ENCODE measurements around the gene INO80. TPM values are rescaled to one million over a fixed set of nuclear protein-coding genes. Genes with fewer than 3 reads are reported as not detected.
A peak's percentile ranks its signal among the peaks of the same experiment; 100 is the strongest.

Gene INO80
- total RNA-seq, 1 donor from 2014 or later: 23.5 TPM

- Histone ChIP-seq H3K9me3 (ENCODE audit: control insufficient read depth in 3 of 3, low read length in 3 of 3) (no peaks in the 10 kb centered on the region), H3K9ac (ENCODE audit: low read depth in 1 of 3, low read length in 3 of 3) (peak overlapping the region in 2 of 3 donors; percentile 68 to 77), H3K36me3 (ENCODE audit: control insufficient read depth in 3 of 3, insufficient read depth in 3 of 3, low read length in 3 of 3) (peaks cover 0 to 10% (median 4%) of the 10 kb centered on the region in 3 donors), H3K4me3 (ENCODE audit: low read length in 3 of 3) (peak overlapping the region; percentile 70 to 78 (median 77)), H3K4me1 (ENCODE audit: control insufficient read depth in 3 of 3, insufficient read depth in 3 of 3, low read length in 3 of 3) (peaks cover 35 to 70% (median 56%) of the 10 kb centered on the region in 3 donors), H3K27me3 (ENCODE audit: control insufficient read depth in 3 of 3, insufficient read depth in 3 of 3, low read length in 3 of 3) (peaks cover 63 to 70% (median 64%) of the 10 kb centered on the region in 3 donors), H3K27ac (ENCODE audit: low read depth, low read length) (peak overlapping the region; percentile 71)
These were observed 185.4 kb downstream of the INO80 start for GRCh38 chr15:40930430-40931299.

- Histone ChIP-seq H3K9me3 (ENCODE audit: control insufficient read depth in 3 of 3, low read length in 3 of 3) (no peaks in the 10 kb centered on the region), H3K27me3 (ENCODE audit: control insufficient read depth in 3 of 3, insufficient read depth in 3 of 3, low read length in 3 of 3) (peaks cover 68 to 71% (median 69%) of the 10 kb centered on the region in 3 donors), H3K4me3 (ENCODE audit: low read length in 3 of 3) (peak overlapping the region; percentile 70 to 78 (median 77)), H3K36me3 (ENCODE audit: control insufficient read depth in 3 of 3, insufficient read depth in 3 of 3, low read length in 3 of 3) (peaks cover 0 to 6% (median 0%) of the 10 kb centered on the region in 3 donors), H3K9ac (ENCODE audit: low read depth in 1 of 3, low read length in 3 of 3) (peak overlapping the region; percentile 33 to 77 (median 68)), H3K4me1 (ENCODE audit: control insufficient read depth in 3 of 3, insufficient read depth in 3 of 3, low read length in 3 of 3) (peaks cover 35 to 63% (median 50%) of the 10 kb centered on the region in 3 donors), H3K27ac (ENCODE audit: low read depth, low read length) (peak overlapping the region; percentile 54)
These were observed 186.2 kb downstream of the INO80 start for GRCh38 chr15:40929660-40930429.

Small RNA genes within 50 kb of the gene (small RNA-seq; reads per million reads assigned to genes)
- gene ISCA1P4: not detected

Other genes with a start within 250 kb of the INO80 start
- gene RHOV, start 242.0 kb downstream of the INO80 start, total RNA-seq: 1.0 TPM
- gene VPS18, start 221.8 kb downstream of the INO80 start, total RNA-seq: 20.9 TPM
- gene DLL4, start 186.9 kb downstream of the INO80 start, total RNA-seq: 11.5 TPM
- 0.52 TPM for gene CHAC1, start 162.8 kb downstream of the INO80 start, total RNA-seq
- not detected for gene EXD1, start 114.5 kb upstream of the INO80 start, total RNA-seq
- 44.9 TPM for gene CHP1, start 115.0 kb upstream of the INO80 start, total RNA-seq
- 3.7 TPM for gene OIP5, start 216.3 kb upstream of the INO80 start, total RNA-seq
- gene NUSAP1, start 216.6 kb upstream of the INO80 start, total RNA-seq: 25.1 TPM